Uterus (tissue), 2 donors: Measurements from ENCODE around the gene NCLN.

ENCODE experiments used
- CTCF ChIP-seq, 4 experiments: fragments of 200-600 bp in 2 of 4; fragments of 450-650 bp in 2 of 4; sonication (generic) in 2 of 4; IDR thresholded peaks; one replicate each; pipeline ENCODE4 v1.5.1; 2016 to 2019; ENCODE audit warnings: antibody characterized with exemption in 4 of 4, mild to moderate bottlenecking in 2 of 4, moderate library complexity in 1 of 4
- POLR2A ChIP-seq, 2 donors: fragments of 450-650 bp; IDR thresholded peaks; one replicate each; pipeline ENCODE4 v1.6.1; 2016; ENCODE audit warnings: antibody characterized with exemption in 2 of 2, mild to moderate bottlenecking in 1 of 2, moderate library complexity in 1 of 2

GRCh38 chr19:3243819-3244700 lies 58.3 kb downstream of the NCLN start:
- no peak for TF ChIP-seq CTCF (IDR thresholded peaks at IDR 0.05)
- TF ChIP-seq POLR2A (IDR thresholded peaks at IDR 0.05), result no peak
